SK-N-SH treated with all-trans-retinoic acid at 6 μM for 48 hours (cell line): ENCODE data around the gene BICD1.
"Not testable (repeated sequence)": the region's sequence is repeated elsewhere in the genome, so short reads cannot be mapped to it uniquely, and the experiment has no call there.

Experiments used
- ATAC-seq: fragments of 200-7000 bp; cut with Tn5 transposase; 3 replicates; pipeline ENCODE4 v1.9.1; 2020; ENCODE audit warnings: mild to moderate bottlenecking, moderate library complexity
- BACH2 ChIP-seq: fragments of 250-450 bp; sonication (Bioruptor Pico); IDR thresholded peaks from 2 replicates; pipeline ENCODE4 v1.9.0; 2021; ENCODE audit warnings: mild to moderate bottlenecking, borderline replicate concordance
- CREB5 ChIP-seq: fragments of 250-450 bp; sonication (Bioruptor Pico); IDR thresholded peaks from 2 replicates; pipeline ENCODE4 v1.5.1; 2020; ENCODE audit warnings: low read depth, mild to moderate bottlenecking, moderate library complexity
- CSDC2 ChIP-seq: fragments of 250-450 bp; sonication (Bioruptor Pico); IDR thresholded peaks from 2 replicates; pipeline ENCODE4 v1.5.0; 2020; ENCODE audit warnings: mild to moderate bottlenecking, moderate library complexity
- CSRNP3 ChIP-seq: fragments of 250-450 bp; sonication (Bioruptor Pico); IDR thresholded peaks from 2 replicates; pipeline ENCODE4 v1.5.1; 2021; ENCODE audit warnings: mild to moderate bottlenecking, moderate library complexity
- ESRRG ChIP-seq: fragments of 250-450 bp; sonication (Bioruptor Pico); IDR thresholded peaks from 2 replicates; pipeline ENCODE4 v1.6.1; 2021; ENCODE audit warnings: mild to moderate bottlenecking
- GLIS3 ChIP-seq: fragments of 250-450 bp; sonication (Bioruptor Pico); IDR thresholded peaks from 2 replicates; pipeline ENCODE4 v1.5.0; 2020; ENCODE audit warnings: mild to moderate bottlenecking, moderate library complexity
- ISL1 ChIP-seq: fragments of 250-450 bp; sonication (Bioruptor Pico); IDR thresholded peaks from 2 replicates; pipeline ENCODE4 v2.1.2; 2022; ENCODE audit warnings: mild to moderate bottlenecking, moderate library complexity
- OSR1 ChIP-seq: fragments of 250-450 bp; sonication (Bioruptor Pico); IDR thresholded peaks from 2 replicates; pipeline ENCODE4 v1.8.0; 2022; ENCODE audit warnings: moderate library complexity, mild to moderate bottlenecking, inconsistent platforms
- PATZ1 ChIP-seq: fragments of 250-450 bp; sonication (Bioruptor Pico); IDR thresholded peaks from 2 replicates; pipeline ENCODE4 v1.8.0; 2020; ENCODE audit warnings: mild to moderate bottlenecking, moderate library complexity, borderline replicate concordance
- POU6F1 ChIP-seq: fragments of 250-450 bp; sonication (Bioruptor Pico); IDR thresholded peaks from 2 replicates; pipeline ENCODE4 v1.8.0; 2021; ENCODE audit warnings: low read depth, mild to moderate bottlenecking, moderate library complexity, borderline replicate concordance
- PPARA ChIP-seq: fragments of 250-450 bp; sonication (Bioruptor Pico); IDR thresholded peaks from 2 replicates; pipeline ENCODE4 v1.5.0; 2020; ENCODE audit warnings: mild to moderate bottlenecking, borderline replicate concordance
- RARB ChIP-seq: fragments of 250-450 bp; sonication (Bioruptor Pico); IDR thresholded peaks from 2 replicates; pipeline ENCODE4 v1.8.0; 2021; ENCODE audit warnings: mild to moderate bottlenecking, moderate library complexity
- SNAI2 ChIP-seq: fragments of 250-450 bp; sonication (Bioruptor Pico); IDR thresholded peaks from 2 replicates; pipeline ENCODE4 v1.5.0; 2020; ENCODE audit warnings: mild to moderate bottlenecking, moderate library complexity
- TCF4 ChIP-seq: fragments of 250-450 bp; sonication (Bioruptor Pico); IDR thresholded peaks from 2 replicates; pipeline ENCODE4 v1.8.0; 2021; ENCODE audit warnings: mild to moderate bottlenecking, moderate library complexity, borderline replicate concordance
- TOX ChIP-seq: fragments of 250-450 bp; sonication (Bioruptor Pico); IDR thresholded peaks from 2 replicates; pipeline ENCODE4 v1.8.0; 2021; ENCODE audit warnings: mild to moderate bottlenecking, moderate library complexity, borderline replicate concordance
- TSHZ2 ChIP-seq: fragments of 250-450 bp; sonication (Bioruptor Pico); IDR thresholded peaks from 2 replicates; pipeline ENCODE4 v1.5.0; 2020; ENCODE audit warnings: mild to moderate bottlenecking, moderate library complexity
- ZC3H10 ChIP-seq: fragments of 250-450 bp; sonication (Bioruptor Pico); IDR thresholded peaks from 2 replicates; pipeline ENCODE4 v1.5.1; 2021; ENCODE audit warnings: mild to moderate bottlenecking, moderate library complexity
- ZFP3 ChIP-seq: fragments of 250-450 bp; sonication (Bioruptor Pico); IDR thresholded peaks from 2 replicates; pipeline ENCODE4 v1.5.0; 2020; ENCODE audit warnings: mild to moderate bottlenecking, moderate library complexity
- ZNF565 ChIP-seq: fragments of 450-650 bp; formaldehyde crosslinking; conservative IDR thresholded peaks from 2 replicates; pipeline ENCODE4 v1.5.0; 2020; ENCODE audit warnings: low read depth, mild to moderate bottlenecking, moderate library complexity
- ZNF70 ChIP-seq: fragments of 450-650 bp; formaldehyde crosslinking; IDR thresholded peaks from 2 replicates; pipeline ENCODE4 v1.5.0; 2020; ENCODE audit warnings: mild to moderate bottlenecking, moderate library complexity
- ZNF8 ChIP-seq: fragments of 450-650 bp; formaldehyde crosslinking; IDR thresholded peaks from 2 replicates; pipeline ENCODE4 v1.5.0; 2020; ENCODE audit warnings: mild to moderate bottlenecking, moderate library complexity

Gene BICD1

GRCh38 chr12:32274665-32275064 lies 168.0 kb downstream of the BICD1 start:
- TF ChIP-seq ZNF8 (CRISPR knock-in tag) (no peak), TCF4 (CRISPR knock-in tag) (no peak), POU6F1 (CRISPR knock-in tag) (no peak), OSR1 (CRISPR knock-in tag) (no peak)
- TF ChIP-seq, all 23 proteins: peak for 0
- ATAC-seq, result no peak

- ATAC-seq, result not testable (repeated sequence)
These were observed 168.9 kb downstream of the BICD1 start for GRCh38 chr12:32275520-32275919.

GRCh38 chr12:32277774-32278173 lies 171.1 kb downstream of the BICD1 start:
- TF ChIP-seq ZNF70 (CRISPR knock-in tag) (no peak), SNAI2 (CRISPR knock-in tag) (no peak), RARB (CRISPR knock-in tag) (no peak), ESRRG (no peak), TOX (no peak), OSR1 (CRISPR knock-in tag) (no peak), GLIS3 (CRISPR knock-in tag) (no peak), TSHZ2 (no peak), PATZ1 (CRISPR knock-in tag) (no peak), PPARA (CRISPR knock-in tag) (no peak), CSDC2 (no peak), BACH2 (CRISPR knock-in tag) (no peak), CREB5 (no peak), POU6F1 (CRISPR knock-in tag) (no peak), TCF4 (CRISPR knock-in tag) (no peak)
- TF ChIP-seq, all 23 proteins: peak for 0
- ATAC-seq, result no peak

- no peak for ATAC-seq
- no peak for TF ChIP-seq ZNF8 (CRISPR knock-in tag)
- TF ChIP-seq CSRNP3 (CRISPR knock-in tag), result no peak
- no peak for TF ChIP-seq ZNF565 (CRISPR knock-in tag)
- TF ChIP-seq CSDC2, result no peak
- TF ChIP-seq ZC3H10 (CRISPR knock-in tag), result no peak
- TF ChIP-seq ISL1, result no peak
- no peak for TF ChIP-seq POU6F1 (CRISPR knock-in tag)
- no peak for TF ChIP-seq TCF4 (CRISPR knock-in tag)
- TF ChIP-seq ZFP3, result no peak
- no peak for TF ChIP-seq ESRRG
- TF ChIP-seq TOX, result no peak
- no peak for TF ChIP-seq SNAI2 (CRISPR knock-in tag)
These were observed 174.5 kb downstream of the BICD1 start for GRCh38 chr12:32281098-32281497.
